NCI-H1105 treated with DMSO at 0.1 percent for 48 hours (cell line): ENCODE measurements around the gene RPUSD2.

Experiments
- DNase-seq: peaks from one replicate; lab custom pipeline; 2025; lab: John Stamatoyannopoulos, UW

Gene RPUSD2

GRCh38 chr15:40569129-40569953 is at the start of gene RPUSD2:
RPUSD2 (plus strand) TSS chr15:40569299; CDS start chr15:40569338, 39 bp downstream.
- peak; percentile 75 for DNase-seq

GRCh38 chr15:40523611-40524010 is 45.5 kb upstream of the RPUSD2 start:
- no peak for DNase-seq

DNA sequence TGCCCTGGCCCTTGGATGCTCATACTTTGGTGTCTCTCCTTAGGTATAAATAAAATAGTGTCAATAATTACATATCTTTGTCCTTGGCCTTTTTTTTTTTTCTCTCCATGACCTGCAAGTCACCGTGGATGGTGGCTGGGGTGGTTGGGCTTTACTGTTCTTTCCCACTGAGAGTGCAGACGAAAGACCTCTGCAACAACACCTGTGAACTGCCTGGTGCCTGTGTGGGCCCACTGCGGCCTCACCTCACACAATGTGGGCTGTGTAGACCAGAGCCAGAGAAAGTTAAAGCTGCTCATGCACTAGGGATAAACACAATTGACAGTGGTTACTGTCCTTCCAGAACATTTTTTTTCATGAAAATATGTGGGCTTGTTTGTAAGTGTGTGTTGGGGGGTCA is 43.2 kb upstream of the RPUSD2 start:
- DNase-seq = no peak

- DNase-seq = no peak
Observed at GRCh38 chr15:40528801-40529200, 40.3 kb upstream of the RPUSD2 start.

DNA sequence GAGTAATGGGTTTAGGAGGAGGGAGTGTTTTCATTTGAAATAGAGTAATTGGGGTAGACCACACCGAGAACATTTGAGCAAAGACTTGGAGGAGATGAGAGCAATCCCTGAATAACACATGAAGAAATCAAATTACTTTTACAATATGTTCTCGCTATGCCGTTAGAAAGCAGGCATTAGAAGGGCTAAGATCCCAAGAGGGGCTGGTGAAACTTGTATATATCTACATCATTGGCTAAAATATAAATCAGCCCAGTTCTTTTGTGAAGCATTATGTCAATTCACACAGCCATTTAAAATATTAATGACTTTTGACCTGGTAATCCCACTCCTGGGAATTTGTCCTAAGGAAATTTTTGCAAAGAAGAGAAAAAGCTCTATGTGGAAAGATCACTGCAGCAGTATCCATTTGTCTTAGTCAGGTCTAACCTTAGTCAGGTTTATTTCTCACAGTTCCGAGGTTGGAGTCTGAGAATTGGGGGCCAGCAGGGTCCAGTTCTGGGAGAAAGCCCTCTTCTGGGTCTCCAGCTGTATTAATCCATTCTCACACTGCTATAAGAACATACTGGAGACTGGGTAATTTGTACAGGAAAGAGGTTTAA is 35.2 kb upstream of the RPUSD2 start:
- DNase-seq = no peak

GRCh38 chr15:40534371-40534770 is 34.7 kb upstream of the RPUSD2 start:
- DNase-seq = no peak

DNA sequence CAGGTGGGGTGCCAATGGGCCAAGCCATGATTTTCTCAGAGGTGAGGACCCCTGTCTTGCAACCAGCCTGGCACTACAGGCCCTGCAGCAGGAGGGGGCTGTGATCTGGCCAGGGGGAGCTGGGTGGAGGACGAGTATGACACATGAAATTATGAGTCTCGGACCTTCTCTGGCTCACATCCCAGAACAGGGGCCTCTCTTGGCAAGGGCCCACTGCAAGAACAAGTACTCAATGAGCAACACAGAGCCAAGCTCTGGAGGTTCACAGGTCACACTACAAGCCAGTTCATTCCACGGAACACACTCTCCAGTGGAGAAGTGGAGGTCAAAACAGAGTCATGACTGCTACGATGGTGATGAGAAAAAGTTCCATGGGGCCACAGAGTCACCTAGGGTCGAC is 32.6 kb upstream of the RPUSD2 start:
- no peak for DNase-seq

- DNase-seq = no peak
Observed at GRCh38 chr15:40538976-40539375, 30.1 kb upstream of the RPUSD2 start.

GRCh38 chr15:40543082-40543481 is 26.0 kb upstream of the RPUSD2 start:
- no peak for DNase-seq

DNA sequence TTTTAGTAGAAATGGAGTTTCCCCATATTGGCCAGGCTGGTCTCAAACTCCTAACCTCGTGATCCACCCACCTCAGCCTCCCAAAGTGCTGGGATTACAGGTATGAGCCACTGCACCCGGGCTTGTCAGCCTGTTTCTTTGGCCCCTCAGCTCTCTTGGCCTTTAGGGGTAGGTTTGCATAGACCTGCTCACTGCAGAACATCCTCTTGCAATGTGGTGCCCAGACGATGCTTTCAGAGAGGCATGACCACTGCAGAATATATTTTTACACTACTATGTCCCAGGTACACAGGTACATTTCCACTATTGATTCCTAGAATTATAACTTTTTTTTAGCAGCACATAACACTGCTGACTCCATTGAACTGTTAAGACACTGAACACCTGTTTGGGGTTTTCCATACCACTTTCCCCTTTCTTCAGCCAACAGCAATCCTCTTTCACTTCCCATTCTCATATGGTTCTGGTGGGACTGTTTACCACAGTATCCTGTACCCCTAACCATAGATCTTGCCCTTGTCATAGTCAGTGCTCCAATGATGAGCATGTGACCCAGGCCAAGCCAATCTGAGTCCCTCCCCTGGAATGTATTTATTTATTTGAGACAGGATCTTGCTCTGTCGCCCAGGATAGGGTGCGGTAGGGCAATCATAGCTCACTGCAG is 25.3 kb upstream of the RPUSD2 start:
- no peak for DNase-seq

DNA sequence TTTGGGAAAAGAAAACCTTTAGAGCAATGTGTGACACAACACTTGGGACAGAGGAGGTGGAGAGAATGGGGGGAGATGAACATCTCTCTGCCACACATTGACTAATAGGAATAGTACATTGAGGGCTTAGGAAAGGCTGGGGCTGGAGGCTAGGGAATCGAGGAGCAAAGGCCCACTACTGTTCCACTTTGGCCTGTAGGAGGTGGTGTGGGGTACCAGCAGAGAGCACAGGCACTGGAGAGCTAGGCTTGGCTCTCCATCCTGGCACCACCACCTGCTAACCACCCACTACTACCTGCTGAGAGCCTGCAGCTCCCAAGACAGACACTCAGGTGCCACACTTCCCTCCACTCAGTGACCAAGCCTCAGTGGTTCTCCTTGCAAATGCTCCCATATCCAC is 23.6 kb upstream of the RPUSD2 start:
- DNase-seq = no peak

- DNase-seq = no peak
Observed at GRCh38 chr15:40548610-40549009, 20.5 kb upstream of the RPUSD2 start.

DNA sequence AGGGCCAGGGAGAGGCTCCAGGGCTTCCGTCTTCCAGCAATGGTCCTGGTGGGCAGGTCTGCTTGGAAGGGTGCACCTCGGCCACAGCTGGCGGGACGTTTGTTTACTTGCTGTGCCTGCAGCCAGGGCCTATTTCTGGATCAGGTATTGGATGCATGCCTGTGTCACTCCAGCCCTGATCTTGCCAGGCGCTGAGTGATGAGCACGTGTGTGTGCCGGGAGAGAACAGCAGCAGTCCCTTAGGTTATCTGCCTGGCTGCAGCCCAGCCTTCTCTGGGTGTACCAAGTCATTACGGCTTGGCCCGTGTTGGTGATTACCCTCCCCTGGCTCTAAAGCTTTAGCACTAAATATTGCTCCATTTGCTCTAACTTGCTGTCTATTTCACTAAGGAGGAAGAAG is 19.2 kb upstream of the RPUSD2 start:
- DNase-seq = no peak

- DNase-seq = no peak
Observed at GRCh38 chr15:40550341-40551037, 18.6 kb upstream of the RPUSD2 start.

DNA sequence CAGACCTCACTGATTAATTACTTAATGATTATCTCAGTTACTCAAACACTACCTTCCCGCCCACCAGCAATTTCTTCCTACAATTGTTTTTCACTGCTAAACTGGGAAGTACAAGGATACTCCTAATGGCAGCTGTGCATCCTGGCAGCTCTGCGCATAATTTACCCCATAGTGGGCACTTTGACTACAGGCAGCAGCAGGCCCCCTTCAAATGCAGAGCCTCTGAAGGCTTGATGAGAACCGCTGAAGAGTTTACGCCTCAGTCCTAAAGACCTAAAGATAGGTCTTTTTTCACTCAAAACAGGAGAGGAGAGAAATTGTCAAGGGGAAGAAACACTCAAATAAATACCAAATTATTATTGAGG is 15.0 kb upstream of the RPUSD2 start:
- no peak for DNase-seq

DNA sequence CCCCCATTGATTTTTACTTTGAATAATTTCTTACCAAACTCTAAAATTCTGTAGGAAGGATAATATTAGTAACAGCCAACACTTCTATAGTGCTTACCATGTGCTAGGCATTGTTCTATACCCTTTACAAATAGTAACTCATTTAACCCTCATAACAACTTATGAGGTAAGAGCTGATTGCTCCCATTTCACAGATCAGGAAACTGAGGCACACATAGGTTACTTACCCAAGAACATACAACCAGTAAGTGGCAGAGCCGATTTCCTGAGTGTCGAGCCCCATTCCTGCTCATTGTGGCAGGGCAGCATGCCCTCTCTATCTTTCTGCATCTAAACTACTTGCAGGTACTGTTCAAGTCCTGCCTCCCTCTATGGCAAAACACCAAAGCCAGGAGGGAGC is 13.2 kb upstream of the RPUSD2 start:
- no peak for DNase-seq

GRCh38 chr15:40558952-40559742 is 10.0 kb upstream of the RPUSD2 start:
- no peak for DNase-seq

- DNase-seq = no peak
Observed at GRCh38 chr15:40562691-40563090, 6.4 kb upstream of the RPUSD2 start.

DNA sequence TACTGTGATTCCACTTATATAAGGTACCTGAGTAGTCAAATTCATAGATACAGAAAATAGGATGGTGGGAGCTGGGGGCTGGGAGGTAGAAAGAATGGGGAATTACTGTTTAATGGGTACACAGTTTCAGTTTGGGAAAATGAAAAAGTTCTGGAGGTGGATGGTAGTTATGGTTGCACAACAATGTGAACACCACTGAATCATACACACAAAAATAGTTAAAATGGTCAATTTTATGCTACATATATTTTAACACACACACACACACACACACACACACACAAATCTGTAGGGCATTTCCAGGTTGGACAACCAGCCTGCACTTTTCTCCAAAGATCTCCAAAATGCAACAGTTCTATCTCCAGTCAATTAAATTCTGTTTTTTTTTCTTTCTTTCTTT is 5.7 kb upstream of the RPUSD2 start:
- no peak for DNase-seq

- DNase-seq = peak; percentile 93
Observed at GRCh38 chr15:40564591-40565332, 4.3 kb upstream of the RPUSD2 start, which contains the start of gene CCDC32. CCDC32 (minus strand) TSS chr15:40565042; CDS start chr15:40563015, 2,027 bp downstream.
